Lower lobe of right lung (tissue), 2 donors: ENCODE data around the gene FGD2. TPM values are rescaled to one million over a fixed set of nuclear protein-coding genes. Genes with fewer than 3 reads are reported as not detected.

Experiments used
- ATAC-seq, 2 donors: fragments of 200-7000 bp; cut with Tn5 transposase; one replicate each; pipeline ENCODE4 v1.9.1; 2020 to 2022; ENCODE audit warnings: mild to moderate bottlenecking in 2 of 2, moderate library complexity in 2 of 2
- DNase-seq: peaks from one replicate; pipeline ENCODE4 v3.0.0-alpha.2; 2020
- H3K27ac ChIP-seq: fragments of 200-600 bp; one replicate; pipeline ENCODE4 v1.8.0; 2022
- H3K27me3 ChIP-seq: fragments of 200-600 bp; one replicate; pipeline ENCODE4 v1.8.0; 2022; ENCODE audit warnings: low read depth
- H3K36me3 ChIP-seq: fragments of 200-600 bp; one replicate; pipeline ENCODE4 v1.8.0; 2022; ENCODE audit warnings: mild to moderate bottlenecking
- H3K4me1 ChIP-seq: fragments of 200-600 bp; one replicate; pipeline ENCODE4 v1.8.0; 2022
- H3K4me3 ChIP-seq: fragments of 200-600 bp; one replicate; pipeline ENCODE4 v1.8.0; 2022; ENCODE audit warnings: mild to moderate bottlenecking
- H3K9me3 ChIP-seq: fragments of 200-600 bp; one replicate; pipeline ENCODE4 v1.8.0; 2022
- intact Hi-C: fragments of 100-400 bp; cut with DNase I; formaldehyde crosslinking; loops from one replicate; pipeline ENCODE4 v1.11.0; 2022
- total RNA-seq: library from RNA; stranded (reverse); fragmentation: NEBNext Ultra II Directional; extraction: Animal tissue kit (Norgen Biotek cat#: 25700); gene quantifications from one replicate; pipeline ENCODE4 v1.2.1, GENCODE V29; 2021
- TF ChIP-seq, protein P1 (sequence below): fragments of 200-600 bp; IDR thresholded peaks from one replicate; pipeline ENCODE4 v1.8.0; 2022; ENCODE audit warnings: antibody characterized with exemption, mild to moderate bottlenecking
- donor health status: DM: no; HTN: yes; CAD: no; lungs with severe emphysema.

Gene FGD2
- total RNA-seq, 1 donor from 2014 or later = 103 TPM

DNA sequence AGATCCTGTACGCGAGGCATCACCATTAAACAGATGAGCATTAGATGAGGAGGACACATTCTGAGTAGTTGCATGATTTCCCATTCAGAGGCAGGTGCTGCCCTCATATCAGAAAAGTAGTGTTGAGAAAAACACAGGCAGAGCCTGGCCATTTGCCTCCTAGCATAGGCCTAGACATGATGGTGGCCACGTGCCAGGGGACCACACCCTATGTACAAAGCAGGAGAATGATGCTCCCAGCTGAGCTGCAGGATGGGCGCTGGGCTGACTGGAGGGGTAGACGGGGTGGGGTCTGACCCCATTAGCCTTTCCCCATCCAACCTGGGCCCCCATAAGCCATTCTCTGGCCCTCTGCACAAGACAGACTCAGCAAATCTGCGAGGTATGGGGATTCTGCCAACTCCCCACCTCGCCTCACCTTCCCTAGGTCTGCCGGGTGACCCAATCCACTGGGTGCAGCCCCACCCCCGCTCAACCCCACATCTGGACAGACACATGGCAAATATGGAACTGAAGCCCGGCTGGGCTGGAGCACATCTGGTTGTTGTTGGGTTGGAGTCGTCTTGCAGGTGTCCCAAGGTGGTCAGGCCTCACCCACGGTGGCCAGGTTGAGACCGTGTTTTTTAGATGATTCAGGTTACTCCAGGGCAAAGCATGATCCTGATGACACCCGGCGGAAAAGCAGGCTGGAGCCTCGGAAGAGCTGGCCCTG lies 37.0 kb upstream of the FGD2 start:
- peaks cover 68% of the 10 kb centered on the region for H3K36me3 ChIP-seq
- H3K27me3 ChIP-seq = no peaks in the 10 kb centered on the region
- no peaks in the 10 kb centered on the region for H3K9me3 ChIP-seq
- peak overlapping the region; percentile 53 for H3K27ac ChIP-seq
- TF ChIP-seq, protein P1, sequence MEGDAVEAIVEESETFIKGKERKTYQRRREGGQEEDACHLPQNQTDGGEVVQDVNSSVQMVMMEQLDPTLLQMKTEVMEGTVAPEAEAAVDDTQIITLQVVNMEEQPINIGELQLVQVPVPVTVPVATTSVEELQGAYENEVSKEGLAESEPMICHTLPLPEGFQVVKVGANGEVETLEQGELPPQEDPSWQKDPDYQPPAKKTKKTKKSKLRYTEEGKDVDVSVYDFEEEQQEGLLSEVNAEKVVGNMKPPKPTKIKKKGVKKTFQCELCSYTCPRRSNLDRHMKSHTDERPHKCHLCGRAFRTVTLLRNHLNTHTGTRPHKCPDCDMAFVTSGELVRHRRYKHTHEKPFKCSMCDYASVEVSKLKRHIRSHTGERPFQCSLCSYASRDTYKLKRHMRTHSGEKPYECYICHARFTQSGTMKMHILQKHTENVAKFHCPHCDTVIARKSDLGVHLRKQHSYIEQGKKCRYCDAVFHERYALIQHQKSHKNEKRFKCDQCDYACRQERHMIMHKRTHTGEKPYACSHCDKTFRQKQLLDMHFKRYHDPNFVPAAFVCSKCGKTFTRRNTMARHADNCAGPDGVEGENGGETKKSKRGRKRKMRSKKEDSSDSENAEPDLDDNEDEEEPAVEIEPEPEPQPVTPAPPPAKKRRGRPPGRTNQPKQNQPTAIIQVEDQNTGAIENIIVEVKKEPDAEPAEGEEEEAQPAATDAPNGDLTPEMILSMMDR = no peak
- ATAC-seq = no peak
- intact Hi-C loops = no loop called here
- no peak overlapping the region for H3K4me3 ChIP-seq
- peak; percentile 51 for DNase-seq
- H3K4me1 ChIP-seq = peaks cover 15% of the 10 kb centered on the region

DNA sequence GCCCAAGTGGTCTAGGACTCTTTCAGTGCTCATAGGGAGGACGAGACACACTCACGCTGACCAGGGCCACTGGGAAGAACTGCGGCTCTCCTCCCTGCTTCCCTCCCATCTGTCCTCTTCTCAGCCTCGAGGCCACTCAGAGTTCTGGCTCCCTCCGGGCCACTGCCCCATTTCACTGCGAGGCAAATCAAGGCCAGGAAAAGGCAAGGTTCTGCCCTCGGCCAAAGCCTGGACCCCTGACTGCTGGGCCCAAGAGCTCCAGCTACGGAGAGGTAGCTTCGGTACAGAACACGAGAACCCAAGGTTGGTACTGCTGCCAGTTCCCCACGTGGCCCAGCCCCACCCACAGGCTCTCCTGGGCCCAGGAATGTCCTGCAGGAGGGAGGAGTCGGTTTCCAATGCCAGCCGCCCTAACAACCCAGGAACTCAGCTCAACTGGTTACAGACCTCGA lies 36.2 kb upstream of the FGD2 start:
- ATAC-seq = peak; percentile 87
- Histone ChIP-seq H3K4me1 (peaks cover 7% of the 10 kb centered on the region), H3K36me3 (peaks cover 77% of the 10 kb centered on the region), H3K4me3 (no peak overlapping the region), H3K27me3 (no peaks in the 10 kb centered on the region), H3K27ac (peak overlapping the region; percentile 53), H3K9me3 (no peaks in the 10 kb centered on the region)
- intact Hi-C loops = no loop called here
- DNase-seq = peak; percentile 84
- TF ChIP-seq, protein P1 = no peak

DNA sequence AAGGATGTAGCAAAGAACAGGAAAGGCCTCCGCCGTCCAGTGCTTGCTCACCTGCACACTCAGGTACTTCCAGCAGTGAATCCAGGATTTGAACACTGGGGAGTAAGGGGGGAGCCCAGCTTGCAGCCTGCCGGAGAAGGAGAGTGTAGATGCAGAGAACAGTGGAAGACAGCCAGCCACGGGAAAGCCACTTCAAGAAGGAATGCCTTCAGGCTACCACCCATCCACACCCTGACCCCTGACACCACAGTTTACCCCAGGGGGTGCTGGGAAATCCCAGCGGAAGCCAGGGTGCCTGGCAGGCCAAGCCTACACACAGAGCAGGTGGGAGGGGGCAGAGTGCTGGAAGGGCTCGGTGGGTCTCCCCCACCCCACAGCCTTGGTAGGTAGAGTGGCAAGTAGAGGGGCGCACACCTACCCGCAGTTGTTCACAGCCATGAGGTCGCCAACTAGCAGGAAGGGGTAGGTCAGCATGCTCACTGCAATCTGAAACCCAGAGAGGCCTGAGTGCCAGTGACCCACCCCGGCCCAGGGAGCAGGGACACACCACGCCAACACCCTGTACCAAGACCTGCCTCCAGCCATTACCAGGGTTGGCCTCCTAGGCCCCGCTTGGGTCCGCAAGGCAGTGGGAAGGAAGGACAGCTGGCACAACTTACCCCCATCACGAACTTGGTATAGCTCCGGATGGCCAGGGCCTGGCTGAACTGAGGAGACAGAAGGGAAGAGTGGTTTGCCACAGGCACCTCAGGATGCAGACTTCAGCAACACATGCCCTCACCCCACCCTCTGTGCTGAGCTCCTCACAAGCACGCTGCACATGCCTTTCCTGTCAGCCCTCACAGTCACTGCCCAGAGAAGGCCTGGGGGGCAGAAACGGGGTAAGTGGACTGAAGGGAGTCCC lies 35.2 kb upstream of the FGD2 start:
- H3K4me3 ChIP-seq = no peak overlapping the region
- no peak for DNase-seq
- peaks cover 4% of the 10 kb centered on the region for H3K4me1 ChIP-seq
- H3K36me3 ChIP-seq = peaks cover 87% of the 10 kb centered on the region
- H3K27me3 ChIP-seq = no peaks in the 10 kb centered on the region
- TF ChIP-seq, protein P1 = no peak
- intact Hi-C loops = no loop called here
- peak; percentile 10 to 11 for ATAC-seq
- peak overlapping the region; percentile 53 for H3K27ac ChIP-seq
- H3K9me3 ChIP-seq = no peaks in the 10 kb centered on the region

DNA sequence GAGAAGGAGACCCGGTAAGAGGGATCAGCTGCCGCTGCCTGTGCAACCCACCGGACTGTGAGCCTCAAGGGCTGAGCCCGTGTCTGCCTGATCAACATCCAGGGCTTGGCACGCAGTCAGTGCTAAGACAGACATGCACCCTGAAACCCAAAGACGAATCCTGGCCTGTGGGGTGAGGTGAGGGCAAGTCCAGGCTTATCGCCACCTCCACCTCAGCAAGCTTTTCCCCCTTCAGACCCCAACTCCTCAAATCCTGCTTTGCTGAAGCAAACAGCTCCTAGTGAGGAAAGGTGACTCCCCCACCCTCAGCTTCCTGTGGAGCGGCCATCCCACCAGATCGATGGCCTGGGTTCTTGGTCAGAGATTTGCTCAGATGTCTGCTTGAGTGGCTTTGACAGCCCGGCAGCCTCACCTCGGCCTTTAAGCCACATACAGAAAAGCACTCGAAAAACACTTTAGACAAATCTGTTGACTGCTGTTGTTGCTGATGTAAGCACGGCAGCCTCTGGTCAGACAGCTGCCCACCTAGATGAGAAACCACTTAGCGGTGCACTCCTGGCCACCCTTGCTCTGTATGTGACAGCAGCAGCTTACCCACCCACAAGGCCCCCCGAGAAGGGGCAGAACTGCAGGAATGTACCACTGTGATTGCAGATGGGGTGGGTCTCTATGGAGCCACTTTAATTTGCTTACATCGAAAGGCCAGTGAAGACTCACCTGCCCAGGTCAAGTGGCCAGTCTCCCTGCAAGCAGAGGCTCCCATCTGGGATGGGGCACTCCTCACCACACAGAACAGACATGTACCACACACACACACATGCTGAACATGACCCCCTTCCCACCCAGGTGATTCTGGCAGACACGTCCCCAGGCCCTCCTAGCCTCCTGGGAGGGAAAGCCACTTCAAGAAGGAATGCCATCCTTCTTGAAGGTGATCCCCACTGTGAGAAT lies 34.3 kb upstream of the FGD2 start:
- Histone ChIP-seq H3K27ac (peak overlapping the region; percentile 53), H3K27me3 (no peaks in the 10 kb centered on the region), H3K9me3 (no peaks in the 10 kb centered on the region), H3K4me1 (peaks cover 6% of the 10 kb centered on the region), H3K36me3 (peaks cover 96% of the 10 kb centered on the region), H3K4me3 (no peak overlapping the region)
- TF ChIP-seq, protein P1 = no peak
- intact Hi-C loops = no loop called here
- DNase-seq = no peak
- no peak for ATAC-seq
